GM12865 (cell line): ENCODE results near the gene AZU1.
"Not testable (repeated sequence)": the region's sequence is repeated elsewhere in the genome, so short reads cannot be mapped to it uniquely, and the experiment has no call there.

Source experiments
- DNase-seq: peaks from one replicate; pipeline ENCODE4 v3.0.0; 2010; ENCODE audit warnings: low read depth
- H3K4me3 ChIP-seq: 2 replicates; pipeline ENCODE4 v1.5.1; 2011; ENCODE audit warnings: mild to moderate bottlenecking, low read depth, low read length, control low read depth
- CTCF ChIP-seq: IDR thresholded peaks from 2 replicates; pipeline ENCODE4 v1.5.1; 2011; ENCODE audit warnings: low read length, control low read depth, low read depth, inconsistent platforms; ENCODE audit not compliant: insufficient read depth; ENCODE audit errors: missing control alignments

The AZU1 gene

DNA sequence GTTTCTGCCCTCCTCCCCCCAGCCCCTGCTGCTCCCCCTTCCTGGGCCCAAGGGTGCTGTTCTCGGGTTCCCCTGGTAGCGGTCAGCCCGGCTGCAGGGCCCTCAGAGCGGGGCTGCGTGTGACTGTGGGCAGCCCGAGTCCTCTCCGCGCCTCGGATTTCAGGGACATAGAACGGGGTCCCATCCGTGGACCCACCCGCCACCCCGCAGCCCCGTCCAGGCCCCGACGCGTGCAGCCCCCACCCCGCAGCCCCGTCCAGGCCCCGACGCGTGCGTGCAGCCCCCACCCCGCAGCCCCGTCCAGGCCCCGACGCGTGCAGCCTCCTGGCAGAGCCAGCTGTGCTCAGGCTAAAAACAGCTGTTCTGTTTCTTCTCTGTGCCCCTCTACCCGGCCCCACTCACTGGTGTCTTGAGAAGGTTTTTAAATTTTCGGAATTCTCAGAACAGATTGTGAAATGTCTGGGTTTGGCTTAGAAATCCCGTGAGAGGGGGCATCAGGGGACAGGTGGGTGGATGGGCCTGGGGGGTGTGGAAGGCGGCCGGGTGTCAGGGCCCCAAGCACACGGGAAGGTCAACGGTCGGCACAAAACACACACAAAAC, 7.7 kb downstream of the AZU1 start:
- H3K4me3 ChIP-seq, result no peak overlapping the region
- DNase-seq, result no peak
- no peak for TF ChIP-seq CTCF

GRCh38 chr19:840519-841206, 13.0 kb downstream of the AZU1 start, which contains the start of gene PRTN3:
Gene PRTN3, plus strand, starts transcription at chr19:840999. Its CDS starts 10 bp downstream, at chr19:841009.
- TF ChIP-seq CTCF, result no peak
- H3K4me3 ChIP-seq, result no peak within 1 kb of the TSS
- DNase-seq, result no peak

DNA sequence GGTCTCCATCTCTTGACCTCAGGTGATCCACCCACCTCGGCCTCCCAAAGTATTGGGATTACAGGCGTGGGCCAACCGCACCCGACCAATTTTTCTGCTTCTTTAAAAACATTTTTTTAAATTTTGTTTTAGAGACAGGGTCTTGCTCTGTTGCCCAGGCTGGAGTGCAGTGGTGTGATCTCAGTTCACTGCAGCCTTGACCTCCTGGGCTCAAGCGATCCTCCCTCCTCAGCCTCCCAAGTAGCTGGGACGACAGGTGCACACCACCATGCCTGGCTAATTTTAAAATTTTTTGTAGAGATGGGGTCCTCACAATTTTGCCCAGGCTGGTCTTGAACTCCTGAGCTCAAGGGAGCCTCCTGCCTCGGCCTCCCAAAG, 15.2 kb downstream of the AZU1 start:
- DNase-seq, H3K4me3 ChIP-seq: not testable (repeated sequence)

- DNase-seq, result no peak
- no peak for TF ChIP-seq CTCF
- H3K4me3 ChIP-seq, result no peak overlapping the region
Observed at GRCh38 chr19:843180-843835, 15.7 kb downstream of the AZU1 start.

DNA sequence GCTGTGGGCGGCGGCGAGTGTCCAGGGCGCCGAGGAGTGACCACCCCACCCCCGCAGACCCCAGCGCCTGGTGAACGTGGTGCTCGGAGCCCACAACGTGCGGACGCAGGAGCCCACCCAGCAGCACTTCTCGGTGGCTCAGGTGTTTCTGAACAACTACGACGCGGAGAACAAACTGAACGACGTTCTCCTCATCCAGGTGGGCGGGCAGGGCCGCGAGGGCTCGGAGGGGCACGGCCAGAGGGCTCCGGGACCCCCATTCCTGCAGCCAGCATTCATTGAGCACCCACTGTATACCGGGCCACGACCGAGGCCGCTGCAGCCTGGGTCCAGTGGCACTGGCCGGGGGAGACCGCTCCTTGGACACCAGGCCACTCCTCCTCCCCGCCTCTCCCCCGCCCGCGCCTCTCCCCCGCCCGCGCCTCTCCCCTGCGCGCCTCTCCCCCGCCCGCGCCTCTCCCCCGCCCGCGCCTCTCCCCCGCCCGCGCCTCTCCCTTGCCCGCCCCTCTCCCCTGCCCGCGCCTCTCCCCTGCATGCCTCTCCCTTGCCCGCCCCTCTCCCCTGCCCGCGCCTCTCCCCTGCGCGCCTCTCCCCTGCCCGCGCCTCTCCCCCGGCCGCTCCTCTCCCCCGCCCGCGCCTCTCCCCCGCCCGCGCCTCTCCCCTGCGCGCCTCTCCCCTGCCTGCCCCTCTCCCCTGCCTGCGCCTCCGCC, 16.4 kb downstream of the AZU1 start:
- H3K4me3 ChIP-seq, result no peak overlapping the region
- no peak for TF ChIP-seq CTCF
- no peak for DNase-seq

DNA sequence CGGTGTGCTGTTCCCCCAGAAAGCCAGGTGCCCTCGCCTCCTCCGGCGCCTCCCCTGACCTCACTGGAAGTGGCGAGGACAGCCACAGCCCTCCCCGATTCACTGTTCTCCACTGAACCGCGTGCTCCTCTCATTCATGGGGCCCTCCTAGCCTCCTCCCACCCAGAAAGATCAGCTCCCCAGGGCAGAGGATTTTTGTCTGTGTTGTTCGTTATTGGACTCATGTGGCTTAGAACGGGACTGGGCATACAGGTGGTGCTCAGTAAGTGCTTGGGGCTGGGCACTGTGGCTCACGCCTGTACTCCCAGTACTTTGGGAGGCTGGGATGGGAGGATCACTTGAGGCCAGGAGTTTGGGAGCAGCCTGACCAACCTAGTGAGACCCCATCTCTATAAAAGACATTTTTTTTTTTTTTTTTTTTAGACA, 16.9 kb downstream of the AZU1 start:
- TF ChIP-seq CTCF, result no peak
- no peak for DNase-seq
- no peak overlapping the region for H3K4me3 ChIP-seq

DNA sequence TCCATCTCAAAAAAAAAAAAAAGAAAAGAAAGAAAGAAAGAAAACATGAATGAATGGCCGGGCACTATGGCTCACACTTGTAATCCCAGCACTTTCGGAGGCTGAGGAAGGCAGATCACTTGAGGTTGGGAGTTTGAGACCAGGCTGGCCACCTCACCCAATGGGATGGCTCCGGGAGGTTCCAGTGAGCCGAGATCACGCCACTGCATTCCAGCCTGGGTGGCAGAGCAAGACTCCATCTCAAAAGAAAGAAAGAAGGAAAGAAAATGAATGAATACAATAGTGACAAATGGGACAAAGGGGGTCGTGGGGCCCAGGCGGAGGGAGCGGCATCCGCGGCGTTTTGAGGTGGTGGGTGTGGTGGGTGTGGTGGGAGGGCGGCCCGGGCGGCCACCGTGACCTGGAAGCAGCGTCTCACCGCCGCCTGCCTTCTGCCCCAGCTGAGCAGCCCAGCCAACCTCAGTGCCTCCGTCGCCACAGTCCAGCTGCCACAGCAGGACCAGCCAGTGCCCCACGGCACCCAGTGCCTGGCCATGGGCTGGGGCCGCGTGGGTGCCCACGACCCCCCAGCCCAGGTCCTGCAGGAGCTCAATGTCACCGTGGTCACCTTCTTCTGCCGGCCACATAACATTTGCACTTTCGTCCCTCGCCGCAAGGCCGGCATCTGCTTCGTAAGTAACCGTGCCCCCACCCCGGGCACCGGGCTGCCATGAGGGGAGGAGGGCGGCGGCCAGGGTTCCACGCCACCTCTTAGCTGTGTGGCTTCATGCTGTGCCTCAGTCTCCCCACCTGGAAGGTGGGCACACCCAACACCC, 18.3 kb downstream of the AZU1 start:
- TF ChIP-seq CTCF, result no peak
- no peak for DNase-seq
- H3K4me3 ChIP-seq, result no peak overlapping the region
